Lower lobe of right lung (tissue), 2 donors: ENCODE data around the gene ABCC6. TPM values are rescaled to one million over a fixed set of nuclear protein-coding genes. Genes with fewer than 3 reads are reported as not detected.
"Not testable (repeated sequence)": the region's sequence is repeated elsewhere in the genome, so short reads cannot be mapped to it uniquely, and the experiment has no call there.

Experiments used
- ATAC-seq, 2 donors: fragments of 200-7000 bp; cut with Tn5 transposase; one replicate each; pipeline ENCODE4 v1.9.1; 2020 to 2022; ENCODE audit warnings: mild to moderate bottlenecking in 2 of 2, moderate library complexity in 2 of 2
- DNase-seq: peaks from one replicate; pipeline ENCODE4 v3.0.0-alpha.2; 2020
- H3K27ac ChIP-seq: fragments of 200-600 bp; one replicate; pipeline ENCODE4 v1.8.0; 2022
- H3K27me3 ChIP-seq: fragments of 200-600 bp; one replicate; pipeline ENCODE4 v1.8.0; 2022; ENCODE audit warnings: low read depth
- H3K36me3 ChIP-seq: fragments of 200-600 bp; one replicate; pipeline ENCODE4 v1.8.0; 2022; ENCODE audit warnings: mild to moderate bottlenecking
- H3K4me1 ChIP-seq: fragments of 200-600 bp; one replicate; pipeline ENCODE4 v1.8.0; 2022
- H3K4me3 ChIP-seq: fragments of 200-600 bp; one replicate; pipeline ENCODE4 v1.8.0; 2022; ENCODE audit warnings: mild to moderate bottlenecking
- H3K9me3 ChIP-seq: fragments of 200-600 bp; one replicate; pipeline ENCODE4 v1.8.0; 2022
- CTCF ChIP-seq: fragments of 200-600 bp; IDR thresholded peaks from one replicate; pipeline ENCODE4 v1.8.0; 2022; ENCODE audit warnings: antibody characterized with exemption, mild to moderate bottlenecking
- intact Hi-C: fragments of 100-400 bp; cut with DNase I; formaldehyde crosslinking; loops from one replicate; pipeline ENCODE4 v1.11.0; 2022
- total RNA-seq: library from RNA; stranded (reverse); fragmentation: NEBNext Ultra II Directional; extraction: Animal tissue kit (Norgen Biotek cat#: 25700); gene quantifications from one replicate; pipeline ENCODE4 v1.2.1, GENCODE V29; 2021
- donor health status: DM: no; HTN: yes; CAD: no; lungs with severe emphysema.

ABCC6 gene
- total RNA-seq, 1 donor from 2014 or later: 40.5 TPM

- H3K9me3 ChIP-seq: no peaks in the 10 kb centered on the region
- no peaks in the 10 kb centered on the region for H3K27me3 ChIP-seq
- no peak overlapping the region for H3K27ac ChIP-seq
- no peak overlapping the region for H3K4me3 ChIP-seq
- intact Hi-C loops: no loop called here
- DNase-seq (no peak), ATAC-seq (no peak)
- H3K4me1 ChIP-seq: no peaks in the 10 kb centered on the region
- TF ChIP-seq CTCF: no peak
- H3K36me3 ChIP-seq: peaks cover 89% of the 10 kb centered on the region
Measured at GRCh38 chr16:16108759-16109158, 114.5 kb downstream of the ABCC6 start.

GRCh38 chr16:16107839-16108238 lies 115.5 kb downstream of the ABCC6 start:
- Histone ChIP-seq H3K4me1 (no peaks in the 10 kb centered on the region), H3K27ac (no peak overlapping the region), H3K9me3 (no peaks in the 10 kb centered on the region), H3K4me3 (no peak overlapping the region), H3K27me3 (no peaks in the 10 kb centered on the region), H3K36me3 (peaks cover 89% of the 10 kb centered on the region)
- no peak for DNase-seq
- intact Hi-C loops: no loop called here
- ATAC-seq: no peak
- no peak for TF ChIP-seq CTCF

GRCh38 chr16:16106466-16106865 lies 116.8 kb downstream of the ABCC6 start:
- TF ChIP-seq CTCF: no peak
- H3K27ac ChIP-seq: no peak overlapping the region

GRCh38 chr16:16105646-16106045 lies 117.6 kb downstream of the ABCC6 start:
- Histone ChIP-seq H3K4me1 (peaks cover 7% of the 10 kb centered on the region), H3K9me3 (no peaks in the 10 kb centered on the region), H3K27ac (no peak overlapping the region), H3K36me3 (peaks cover 75% of the 10 kb centered on the region), H3K27me3 (no peaks in the 10 kb centered on the region), H3K4me3 (no peak overlapping the region)
- DNase-seq: no peak
- TF ChIP-seq CTCF: no peak
- ATAC-seq: no peak
- intact Hi-C loops: no loop called here

More at GRCh38 chr16:16106466-16106865, 116.8 kb downstream of the ABCC6 start:
- Histone ChIP-seq H3K36me3 (peaks cover 82% of the 10 kb centered on the region), H3K9me3 (no peaks in the 10 kb centered on the region), H3K4me3 (no peak overlapping the region), H3K4me1 (no peaks in the 10 kb centered on the region), H3K27me3 (no peaks in the 10 kb centered on the region)
- DNase-seq (no peak), ATAC-seq (no peak)
- intact Hi-C loops: no loop called here

GRCh38 chr16:16104804-16105141 lies 118.5 kb downstream of the ABCC6 start:
- H3K4me3 ChIP-seq, H3K27ac ChIP-seq, intact Hi-C loops, H3K9me3 ChIP-seq, H3K27me3 ChIP-seq, DNase-seq, ATAC-seq: not testable (repeated sequence)
- peaks cover 70% of the 10 kb centered on the region for H3K36me3 ChIP-seq
- H3K4me1 ChIP-seq: peaks cover 13% of the 10 kb centered on the region

GRCh38 chr16:16104132-16104803 lies 119.0 kb downstream of the ABCC6 start:
- H3K9me3 ChIP-seq, H3K4me3 ChIP-seq: not testable (repeated sequence)
- peaks cover 66% of the 10 kb centered on the region for H3K36me3 ChIP-seq

More at GRCh38 chr16:16104132-16104803, 119.0 kb downstream of the ABCC6 start:
- ATAC-seq, H3K27ac ChIP-seq, H3K27me3 ChIP-seq, intact Hi-C loops, DNase-seq: not testable (repeated sequence)
- peaks cover 13% of the 10 kb centered on the region for H3K4me1 ChIP-seq
